ENCODE data around the gene FAM216A. TPM values are rescaled to one million over a fixed set of nuclear protein-coding genes. Genes with fewer than 3 reads are reported as not detected.

Gene FAM216A
- total RNA-seq, 1 experiment from 2014 or later = 10.1 TPM

DNA sequence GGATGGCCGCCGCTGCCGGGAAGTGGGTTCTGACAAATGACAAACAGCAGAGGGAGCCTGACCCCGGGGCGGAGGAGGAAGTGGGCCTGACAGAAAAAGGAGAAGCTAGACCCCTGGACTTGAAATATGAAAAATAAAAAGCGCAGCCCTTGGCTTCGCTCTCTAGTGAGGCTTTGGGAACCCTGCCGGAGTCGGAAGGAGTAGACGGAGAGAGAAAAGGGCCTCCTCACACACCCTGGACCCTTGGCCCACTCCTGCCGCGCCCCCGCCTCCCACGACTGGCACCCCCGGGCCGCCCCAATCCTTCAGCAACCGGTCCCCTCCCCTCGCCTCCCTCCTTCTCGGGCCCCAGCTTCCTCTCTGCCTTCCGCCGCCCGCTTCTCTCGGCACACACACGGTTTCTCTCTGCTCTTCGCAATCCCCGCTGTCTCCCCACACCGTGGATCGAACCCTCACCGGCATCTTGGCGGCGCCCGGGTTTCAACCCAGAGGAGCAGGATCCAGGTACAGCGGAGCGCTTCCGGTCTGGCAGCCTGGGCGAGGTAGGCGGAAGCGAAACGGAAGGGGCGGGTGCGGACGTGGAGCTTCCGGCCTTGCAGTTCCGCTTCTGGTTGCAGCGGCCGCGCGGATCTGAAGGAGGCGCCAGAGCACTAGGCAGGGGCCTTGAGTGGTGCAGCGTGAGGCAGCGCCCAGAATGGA, 18.7 kb upstream of the FAM216A start, which contains the start of gene ARPC3 (continued):
- TF ChIP-seq POLR2AphosphoS5 (IDR thresholded peaks at IDR 0.05; ENCODE audit: low read depth, low read length) (peak; percentile 87), EZH2 (IDR thresholded peaks at IDR 0.05) (no peak), ELF1 (IDR thresholded peaks at IDR 0.05; ENCODE audit: borderline replicate concordance, low read depth) (peak; percentile 96), SRF (IDR thresholded peaks at IDR 0.05; ENCODE audit: low read depth) (no peak)
- TF ChIP-seq, protein P1, sequence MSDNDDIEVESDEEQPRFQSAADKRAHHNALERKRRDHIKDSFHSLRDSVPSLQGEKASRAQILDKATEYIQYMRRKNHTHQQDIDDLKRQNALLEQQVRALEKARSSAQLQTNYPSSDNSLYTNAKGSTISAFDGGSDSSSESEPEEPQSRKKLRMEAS (IDR thresholded peaks at IDR 0.05) = peak; percentile 37; the same call in 1 of the 2 replicates

DNA sequence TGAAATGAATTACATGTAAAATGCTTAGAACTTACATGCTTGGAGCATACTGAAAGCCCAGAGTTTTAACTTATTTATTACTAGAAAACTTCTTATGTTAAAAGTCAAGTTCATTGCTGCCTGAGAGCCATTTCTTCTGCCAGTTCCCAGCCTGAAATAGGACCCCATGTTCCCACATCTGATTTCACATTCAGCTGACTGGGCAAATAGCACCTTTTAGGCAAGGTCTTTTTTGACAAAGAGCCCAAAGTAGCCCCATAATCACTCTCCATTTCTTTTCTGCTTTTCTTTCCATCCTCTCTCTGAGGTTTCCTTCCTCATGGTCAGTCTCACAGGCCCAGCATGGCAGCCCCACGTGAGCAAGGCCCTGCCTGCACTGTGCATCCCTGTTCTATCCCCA, 17.4 kb upstream of the FAM216A start:
- H3K4me3 ChIP-seq (replicated peaks in 1 of 2; ENCODE audit: low read depth in 1 of 2, low read length in 2 of 2) = no peak overlapping the region
- H3K9ac ChIP-seq (ENCODE audit: low read length) = no peak overlapping the region
- H3K4me2 ChIP-seq (ENCODE audit: low read length) = no peak overlapping the region
- CTCF ChIA-PET = interaction anchor here (1.6 kb wide), 1 partner anchor 20 kb away, joined by 18 read pairs; no protein-coding TSS in a partner anchor
- RAD21 ChIA-PET (ENCODE audit: low non-redundant PET in 1 of 2, low total read pairs in 2 of 2, uncharacterized antibody in 2 of 2, unreplicated experiment in 2 of 2) = no interaction called here
- H3K79me2 ChIP-seq (ENCODE audit: insufficient read depth, low read length) = peaks cover 34% of the 10 kb centered on the region
- peaks cover 6 to 8% of the 10 kb centered on the region in 2 experiments; a peak in 3 of 4 replicates for H3K36me3 ChIP-seq (ENCODE audit: control insufficient read depth in 1 of 2, insufficient read depth in 2 of 2, low read length in 2 of 2)
- DNase-seq (ENCODE audit: low read depth, low spot score) (no peak), ATAC-seq (no peak)
- intact Hi-C loops (cut with micrococcal nuclease) = loop anchor here (5.0 kb wide), 1 partner anchor 436 kb away; no protein-coding TSS in a partner anchor
- H3K4me1 ChIP-seq (ENCODE audit: control insufficient read depth in 1 of 2, insufficient read depth in 2 of 2, low read length in 2 of 2) = peaks cover 0 to 13% of the 10 kb centered on the region in 2 experiments; a peak in 2 of 4 replicates
- no peaks in the 10 kb centered on the region for H3K9me3 ChIP-seq (ENCODE audit: control insufficient read depth in 1 of 2, insufficient read depth in 1 of 2, low read depth in 1 of 2, low read length in 2 of 2)
- no peaks in the 10 kb centered on the region for H4K20me1 ChIP-seq (ENCODE audit: insufficient read depth)
- POLR2A ChIA-PET = no interaction called here
- no peak overlapping the region for H3K27ac ChIP-seq (ENCODE audit: low read depth, low read length)
- H3K9me2 ChIP-seq (ENCODE audit: insufficient read depth) = no peaks in the 10 kb centered on the region
- H3K27me3 ChIP-seq (ENCODE audit: insufficient read depth, low read length) = no peaks in the 10 kb centered on the region
- H2AFZ ChIP-seq (ENCODE audit: low read depth, low read length, poor library complexity, severe bottlenecking) = no peak overlapping the region
- no TSS peak for BruUV-seq (replicated peaks)
- TF ChIP-seq EZH2 (IDR thresholded peaks at IDR 0.05) (no peak), YY1 (IDR thresholded peaks at IDR 0.05; ENCODE audit: extremely low read depth, insufficient replicate concordance, low read depth, low read length) (no peak), POLR2A (IDR thresholded peaks at IDR 0.05; ENCODE audit: borderline replicate concordance, extremely low read depth, insufficient read depth, insufficient read length) (no peak), CBX3 (IDR thresholded peaks at IDR 0.05; ENCODE audit: low read depth) (no peak), EZH2phosphoT487 (IDR thresholded peaks at IDR 0.05; ENCODE audit: borderline replicate concordance) (no peak), EGR1 (IDR thresholded peaks at IDR 0.05; ENCODE audit: low read depth) (no peak), SRF (IDR thresholded peaks at IDR 0.05; ENCODE audit: low read depth) (no peak), RAD21 (IDR thresholded peaks at IDR 0.05; ENCODE audit: low read depth) (no peak)
- TF ChIP-seq, protein P1 (IDR thresholded peaks at IDR 0.05) = no peak
- TF ChIP-seq, protein P2, sequence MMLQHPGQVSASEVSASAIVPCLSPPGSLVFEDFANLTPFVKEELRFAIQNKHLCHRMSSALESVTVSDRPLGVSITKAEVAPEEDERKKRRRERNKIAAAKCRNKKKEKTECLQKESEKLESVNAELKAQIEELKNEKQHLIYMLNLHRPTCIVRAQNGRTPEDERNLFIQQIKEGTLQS (IDR thresholded peaks at IDR 0.05) = no peak
- TF ChIP-seq, protein P3, sequence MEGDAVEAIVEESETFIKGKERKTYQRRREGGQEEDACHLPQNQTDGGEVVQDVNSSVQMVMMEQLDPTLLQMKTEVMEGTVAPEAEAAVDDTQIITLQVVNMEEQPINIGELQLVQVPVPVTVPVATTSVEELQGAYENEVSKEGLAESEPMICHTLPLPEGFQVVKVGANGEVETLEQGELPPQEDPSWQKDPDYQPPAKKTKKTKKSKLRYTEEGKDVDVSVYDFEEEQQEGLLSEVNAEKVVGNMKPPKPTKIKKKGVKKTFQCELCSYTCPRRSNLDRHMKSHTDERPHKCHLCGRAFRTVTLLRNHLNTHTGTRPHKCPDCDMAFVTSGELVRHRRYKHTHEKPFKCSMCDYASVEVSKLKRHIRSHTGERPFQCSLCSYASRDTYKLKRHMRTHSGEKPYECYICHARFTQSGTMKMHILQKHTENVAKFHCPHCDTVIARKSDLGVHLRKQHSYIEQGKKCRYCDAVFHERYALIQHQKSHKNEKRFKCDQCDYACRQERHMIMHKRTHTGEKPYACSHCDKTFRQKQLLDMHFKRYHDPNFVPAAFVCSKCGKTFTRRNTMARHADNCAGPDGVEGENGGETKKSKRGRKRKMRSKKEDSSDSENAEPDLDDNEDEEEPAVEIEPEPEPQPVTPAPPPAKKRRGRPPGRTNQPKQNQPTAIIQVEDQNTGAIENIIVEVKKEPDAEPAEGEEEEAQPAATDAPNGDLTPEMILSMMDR (IDR thresholded peaks at IDR 0.05 in 2 of 3, conservative IDR thresholded peaks at IDR 0.05 in 1 of 3; ENCODE audit: borderline replicate concordance in 1 of 3, insufficient read depth in 1 of 3, low read depth in 2 of 3, low read length in 2 of 3) = no peak
- TF ChIP-seq, protein P4, sequence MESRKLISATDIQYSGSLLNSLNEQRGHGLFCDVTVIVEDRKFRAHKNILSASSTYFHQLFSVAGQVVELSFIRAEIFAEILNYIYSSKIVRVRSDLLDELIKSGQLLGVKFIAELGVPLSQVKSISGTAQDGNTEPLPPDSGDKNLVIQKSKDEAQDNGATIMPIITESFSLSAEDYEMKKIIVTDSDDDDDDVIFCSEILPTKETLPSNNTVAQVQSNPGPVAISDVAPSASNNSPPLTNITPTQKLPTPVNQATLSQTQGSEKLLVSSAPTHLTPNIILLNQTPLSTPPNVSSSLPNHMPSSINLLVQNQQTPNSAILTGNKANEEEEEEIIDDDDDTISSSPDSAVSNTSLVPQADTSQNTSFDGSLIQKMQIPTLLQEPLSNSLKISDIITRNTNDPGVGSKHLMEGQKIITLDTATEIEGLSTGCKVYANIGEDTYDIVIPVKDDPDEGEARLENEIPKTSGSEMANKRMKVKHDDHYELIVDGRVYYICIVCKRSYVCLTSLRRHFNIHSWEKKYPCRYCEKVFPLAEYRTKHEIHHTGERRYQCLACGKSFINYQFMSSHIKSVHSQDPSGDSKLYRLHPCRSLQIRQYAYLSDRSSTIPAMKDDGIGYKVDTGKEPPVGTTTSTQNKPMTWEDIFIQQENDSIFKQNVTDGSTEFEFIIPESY (IDR thresholded peaks at IDR 0.05; ENCODE audit: extremely low read depth, insufficient replicate concordance, low read length) = no peak
- TF ChIP-seq, protein P5, sequence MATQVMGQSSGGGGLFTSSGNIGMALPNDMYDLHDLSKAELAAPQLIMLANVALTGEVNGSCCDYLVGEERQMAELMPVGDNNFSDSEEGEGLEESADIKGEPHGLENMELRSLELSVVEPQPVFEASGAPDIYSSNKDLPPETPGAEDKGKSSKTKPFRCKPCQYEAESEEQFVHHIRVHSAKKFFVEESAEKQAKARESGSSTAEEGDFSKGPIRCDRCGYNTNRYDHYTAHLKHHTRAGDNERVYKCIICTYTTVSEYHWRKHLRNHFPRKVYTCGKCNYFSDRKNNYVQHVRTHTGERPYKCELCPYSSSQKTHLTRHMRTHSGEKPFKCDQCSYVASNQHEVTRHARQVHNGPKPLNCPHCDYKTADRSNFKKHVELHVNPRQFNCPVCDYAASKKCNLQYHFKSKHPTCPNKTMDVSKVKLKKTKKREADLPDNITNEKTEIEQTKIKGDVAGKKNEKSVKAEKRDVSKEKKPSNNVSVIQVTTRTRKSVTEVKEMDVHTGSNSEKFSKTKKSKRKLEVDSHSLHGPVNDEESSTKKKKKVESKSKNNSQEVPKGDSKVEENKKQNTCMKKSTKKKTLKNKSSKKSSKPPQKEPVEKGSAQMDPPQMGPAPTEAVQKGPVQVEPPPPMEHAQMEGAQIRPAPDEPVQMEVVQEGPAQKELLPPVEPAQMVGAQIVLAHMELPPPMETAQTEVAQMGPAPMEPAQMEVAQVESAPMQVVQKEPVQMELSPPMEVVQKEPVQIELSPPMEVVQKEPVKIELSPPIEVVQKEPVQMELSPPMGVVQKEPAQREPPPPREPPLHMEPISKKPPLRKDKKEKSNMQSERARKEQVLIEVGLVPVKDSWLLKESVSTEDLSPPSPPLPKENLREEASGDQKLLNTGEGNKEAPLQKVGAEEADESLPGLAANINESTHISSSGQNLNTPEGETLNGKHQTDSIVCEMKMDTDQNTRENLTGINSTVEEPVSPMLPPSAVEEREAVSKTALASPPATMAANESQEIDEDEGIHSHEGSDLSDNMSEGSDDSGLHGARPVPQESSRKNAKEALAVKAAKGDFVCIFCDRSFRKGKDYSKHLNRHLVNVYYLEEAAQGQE (IDR thresholded peaks at IDR 0.05; ENCODE audit: low read depth) = no peak
